Liver (tissue), 9 donors: ENCODE data around the gene PRIMA1. TPM values are rescaled to one million over a fixed set of nuclear protein-coding genes. Genes with fewer than 3 reads are reported as not detected.

ENCODE experiments used
- DNase-seq: peaks from one replicate; pipeline ENCODE4 v3.0.0-alpha.2; 2017; ENCODE audit warnings: low spot score
- H3K27ac ChIP-seq, 2 donors: one replicate each; pipeline ENCODE4 v1.7.0; 2013; ENCODE audit warnings: inconsistent platforms in 2 of 2, low read length in 2 of 2, control low read depth in 1 of 2, low read depth in 1 of 2, mild to moderate bottlenecking in 1 of 2
- H3K27me3 ChIP-seq, 4 donors: one replicate each; pipeline versions ENCODE4 v1.6.1 to v1.7.0; 2013; ENCODE audit warnings: low read length in 3 of 4, inconsistent platforms in 1 of 4, mild to moderate bottlenecking in 1 of 4, moderate library complexity in 1 of 4; ENCODE audit not compliant: control insufficient read depth in 4 of 4, insufficient read depth in 4 of 4
- H3K36me3 ChIP-seq, 4 donors: one replicate each; pipeline versions ENCODE4 v1.6.1 to v1.7.0; 2013; ENCODE audit warnings: low read length in 3 of 4, mild to moderate bottlenecking in 3 of 4, low read depth in 1 of 4, moderate library complexity in 1 of 4; ENCODE audit not compliant: control insufficient read depth in 4 of 4, insufficient read depth in 3 of 4
- H3K4me1 ChIP-seq, 4 donors: one replicate each; pipeline versions ENCODE4 v1.6.1 to v1.7.0; 2013; ENCODE audit warnings: low read length in 3 of 4, mild to moderate bottlenecking in 3 of 4, moderate library complexity in 1 of 4; ENCODE audit not compliant: control insufficient read depth in 4 of 4, insufficient read depth in 4 of 4
- H3K4me3 ChIP-seq, 3 donors: one replicate each; pipeline versions ENCODE4 v1.6.1 to v1.7.0; 2013; ENCODE audit warnings: low read length in 3 of 3, control low read depth in 1 of 3, low read depth in 1 of 3, mild to moderate bottlenecking in 1 of 3
- H3K9ac ChIP-seq, 2 donors: one replicate each; pipeline ENCODE4 v1.7.0; 2013; ENCODE audit warnings: low read length in 2 of 2, mild to moderate bottlenecking in 2 of 2, moderate library complexity in 2 of 2, control low read depth in 1 of 2, low read depth in 1 of 2
- H3K9me3 ChIP-seq, 4 donors: one replicate each; pipeline versions ENCODE4 v1.6.1 to v1.7.0; 2013; ENCODE audit warnings: low read length in 3 of 4; ENCODE audit not compliant: control insufficient read depth in 4 of 4
- EGR1 ChIP-seq, 2 donors: IDR thresholded peaks; 2 replicates each; pipeline ENCODE4 v1.6.1; 2016 to 2018; ENCODE audit warnings: antibody characterized with exemption in 2 of 2, low read depth in 2 of 2
- FOXA1 ChIP-seq: IDR thresholded peaks from 2 replicates; pipeline ENCODE4 v1.6.1; 2016; ENCODE audit warnings: antibody characterized with exemption
- FOXA2 ChIP-seq: IDR thresholded peaks from 2 replicates; pipeline ENCODE4 v1.6.1; 2016; ENCODE audit warnings: antibody characterized with exemption
- GABPA ChIP-seq, 2 donors: IDR thresholded peaks in 1 of 2; conservative IDR thresholded peaks in 1 of 2; 2 replicates each; pipeline ENCODE4 v1.6.1; 2016; ENCODE audit warnings: antibody characterized with exemption in 2 of 2, mild to moderate bottlenecking in 1 of 2, moderate library complexity in 1 of 2
- HNF4A ChIP-seq, 2 donors: conservative IDR thresholded peaks; 2 replicates each; pipeline ENCODE4 v1.6.1; 2016; ENCODE audit warnings: antibody characterized with exemption in 2 of 2, mild to moderate bottlenecking in 2 of 2
- HNF4G ChIP-seq: IDR thresholded peaks from 2 replicates; pipeline ENCODE4 v1.6.1; 2016; ENCODE audit warnings: antibody characterized with exemption
- JUND ChIP-seq, 2 donors: IDR thresholded peaks; 2 replicates each; pipeline ENCODE4 v1.6.1; 2016; ENCODE audit warnings: antibody characterized with exemption in 2 of 2
- NR2F2 ChIP-seq: IDR thresholded peaks from 2 replicates; pipeline ENCODE4 v1.6.1; 2016; ENCODE audit warnings: antibody characterized with exemption
- RAD21 ChIP-seq, 2 donors: IDR thresholded peaks; 2 replicates each; pipeline ENCODE4 v1.6.1; 2016; ENCODE audit warnings: antibody characterized with exemption in 2 of 2, mild to moderate bottlenecking in 2 of 2
- RXRA ChIP-seq, 2 donors: IDR thresholded peaks; 2 replicates each; pipeline ENCODE4 v1.6.1; 2017 to 2018; ENCODE audit warnings: antibody characterized with exemption in 2 of 2, mild to moderate bottlenecking in 1 of 2
- SP1 ChIP-seq: IDR thresholded peaks from 2 replicates; pipeline ENCODE4 v1.6.1; 2018; ENCODE audit warnings: antibody characterized with exemption, mild to moderate bottlenecking
- TAF1 ChIP-seq: conservative IDR thresholded peaks from 2 replicates; pipeline ENCODE4 v1.6.1; 2016; ENCODE audit warnings: antibody characterized with exemption, mild to moderate bottlenecking
- WGBS: extraction: QIAGEN DNeasy Blood & Tissue Kit; methylation state at CpG from one replicate; pipeline ENCODE4 v1.1.7; 2013; 5-methylcytosine and 5-hydroxymethylcytosine counted together
- polyA plus RNA-seq, 2 donors: library from polyadenylated mRNA; stranded (reverse) in 1 of 2; unstranded in 1 of 2; fragments of 200-250 nt in 1 of 2; fragments of >200 nt in 1 of 2; fragmentation: Nextera tagmentation in 1 of 2; extraction: Ambion mirVana in 1 of 2; gene quantifications; one replicate each; pipeline versions ENCODE4 v1.2.1 to v1.2.3, GENCODE V29; 2013 to 2015
- total RNA-seq, 2 donors: library from RNA; depleted of rRNA; stranded (reverse); fragments of >200 nt; gene quantifications; one replicate each; pipeline ENCODE4 v1.2.3, GENCODE V29; 2014
- TF ChIP-seq, protein P1 (sequence below): IDR thresholded peaks from 2 replicates; pipeline ENCODE4 v1.6.1; 2016; ENCODE audit warnings: antibody characterized with exemption
- TF ChIP-seq, protein P2 (sequence below): IDR thresholded peaks from 2 replicates; pipeline ENCODE4 v1.6.1; 2016; ENCODE audit warnings: antibody characterized with exemption, mild to moderate bottlenecking
- TF ChIP-seq, protein P3 (sequence below): IDR thresholded peaks from 2 replicates; pipeline ENCODE4 v1.6.1; 2016; ENCODE audit warnings: antibody characterized with exemption
- TF ChIP-seq, protein P4 (sequence below): fragments of 150-350 bp; IDR thresholded peaks from 2 replicates; pipeline ENCODE4 v1.5.1; 2017; ENCODE audit warnings: improper control_type of control experiment, low read depth, low read length; ENCODE audit not compliant: missing input control
- TF ChIP-seq, protein P5 (sequence below): IDR thresholded peaks from 2 replicates; pipeline ENCODE4 v1.6.1; 2016; ENCODE audit warnings: antibody characterized with exemption
- donor health status: healthy.
- donor health status: healthy.
- donor health status: healthy.
- donor health status: healthy.
- donor health status: healthy.

PRIMA1 gene
- total and polyA plus RNA-seq, 4 donors: 0.08 to 0.38 (median 0.13) TPM; not detected in 1

DNA sequence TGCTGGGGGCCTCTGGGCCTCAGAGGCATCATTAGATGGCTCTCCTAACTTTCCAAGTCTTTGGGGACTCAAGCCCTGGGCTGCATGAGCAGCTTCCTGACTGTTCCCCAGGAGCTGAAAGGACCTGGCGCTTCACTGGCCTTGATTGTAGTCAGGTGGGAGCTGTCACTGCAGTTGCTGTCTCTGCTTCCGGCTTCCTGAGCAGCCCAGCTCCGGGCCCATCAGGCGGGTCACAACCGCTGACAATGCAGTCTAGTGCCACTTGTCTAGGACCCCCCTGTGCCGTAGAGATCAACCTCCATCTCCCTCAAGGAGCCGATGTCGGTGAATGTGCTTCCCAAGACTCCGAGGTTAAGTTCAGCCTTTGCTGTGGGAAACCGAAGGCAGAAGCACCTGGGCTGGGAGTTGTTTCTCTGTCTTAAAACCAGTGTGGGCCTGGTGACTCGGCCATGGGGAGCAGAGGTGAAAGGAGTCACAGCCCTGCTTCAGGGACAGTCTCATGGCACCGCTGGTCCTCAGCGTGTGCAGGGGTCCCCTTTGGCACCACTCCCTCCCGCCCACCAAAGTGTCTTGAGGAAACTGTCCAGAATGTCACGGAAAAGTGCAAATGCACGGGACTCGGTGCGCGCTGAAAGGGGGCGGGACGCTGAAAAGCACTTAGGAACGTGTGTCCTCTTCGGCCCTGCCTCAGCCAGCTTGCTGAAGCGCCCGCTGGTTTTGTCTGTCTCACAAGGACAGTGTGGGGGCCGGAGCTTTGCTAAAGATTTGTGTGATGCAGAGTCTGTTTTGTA is 44.8 kb downstream of the PRIMA1 start:
- Histone ChIP-seq H3K27me3 (peaks cover 0 to 3% (median 0%) of the 10 kb centered on the region in 4 donors), H3K4me1 (no peaks in the 10 kb centered on the region), H3K36me3 (no peaks in the 10 kb centered on the region), H3K9ac (no peak overlapping the region), H3K9me3 (no peaks in the 10 kb centered on the region), H3K27ac (no peak overlapping the region), H3K4me3 (no peak overlapping the region)
- WGBS: 87% methylated on average over 26 of the region's 26 CpGs
- TF ChIP-seq GABPA (IDR thresholded peaks at IDR 0.05 in 1 of 2, conservative IDR thresholded peaks at IDR 0.05 in 1 of 2) (no peak), HNF4G (no peak), JUND (IDR thresholded peaks at IDR 0.05) (no peak), NR2F2 (no peak), EGR1 (IDR thresholded peaks at IDR 0.05; ENCODE audit: low read depth in 2 of 2) (no peak), RXRA (IDR thresholded peaks at IDR 0.05) (no peak)
- TF ChIP-seq, protein P1, sequence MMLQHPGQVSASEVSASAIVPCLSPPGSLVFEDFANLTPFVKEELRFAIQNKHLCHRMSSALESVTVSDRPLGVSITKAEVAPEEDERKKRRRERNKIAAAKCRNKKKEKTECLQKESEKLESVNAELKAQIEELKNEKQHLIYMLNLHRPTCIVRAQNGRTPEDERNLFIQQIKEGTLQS: no peak
- TF ChIP-seq, protein P2, sequence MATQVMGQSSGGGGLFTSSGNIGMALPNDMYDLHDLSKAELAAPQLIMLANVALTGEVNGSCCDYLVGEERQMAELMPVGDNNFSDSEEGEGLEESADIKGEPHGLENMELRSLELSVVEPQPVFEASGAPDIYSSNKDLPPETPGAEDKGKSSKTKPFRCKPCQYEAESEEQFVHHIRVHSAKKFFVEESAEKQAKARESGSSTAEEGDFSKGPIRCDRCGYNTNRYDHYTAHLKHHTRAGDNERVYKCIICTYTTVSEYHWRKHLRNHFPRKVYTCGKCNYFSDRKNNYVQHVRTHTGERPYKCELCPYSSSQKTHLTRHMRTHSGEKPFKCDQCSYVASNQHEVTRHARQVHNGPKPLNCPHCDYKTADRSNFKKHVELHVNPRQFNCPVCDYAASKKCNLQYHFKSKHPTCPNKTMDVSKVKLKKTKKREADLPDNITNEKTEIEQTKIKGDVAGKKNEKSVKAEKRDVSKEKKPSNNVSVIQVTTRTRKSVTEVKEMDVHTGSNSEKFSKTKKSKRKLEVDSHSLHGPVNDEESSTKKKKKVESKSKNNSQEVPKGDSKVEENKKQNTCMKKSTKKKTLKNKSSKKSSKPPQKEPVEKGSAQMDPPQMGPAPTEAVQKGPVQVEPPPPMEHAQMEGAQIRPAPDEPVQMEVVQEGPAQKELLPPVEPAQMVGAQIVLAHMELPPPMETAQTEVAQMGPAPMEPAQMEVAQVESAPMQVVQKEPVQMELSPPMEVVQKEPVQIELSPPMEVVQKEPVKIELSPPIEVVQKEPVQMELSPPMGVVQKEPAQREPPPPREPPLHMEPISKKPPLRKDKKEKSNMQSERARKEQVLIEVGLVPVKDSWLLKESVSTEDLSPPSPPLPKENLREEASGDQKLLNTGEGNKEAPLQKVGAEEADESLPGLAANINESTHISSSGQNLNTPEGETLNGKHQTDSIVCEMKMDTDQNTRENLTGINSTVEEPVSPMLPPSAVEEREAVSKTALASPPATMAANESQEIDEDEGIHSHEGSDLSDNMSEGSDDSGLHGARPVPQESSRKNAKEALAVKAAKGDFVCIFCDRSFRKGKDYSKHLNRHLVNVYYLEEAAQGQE: no peak
- TF ChIP-seq, protein P3, sequence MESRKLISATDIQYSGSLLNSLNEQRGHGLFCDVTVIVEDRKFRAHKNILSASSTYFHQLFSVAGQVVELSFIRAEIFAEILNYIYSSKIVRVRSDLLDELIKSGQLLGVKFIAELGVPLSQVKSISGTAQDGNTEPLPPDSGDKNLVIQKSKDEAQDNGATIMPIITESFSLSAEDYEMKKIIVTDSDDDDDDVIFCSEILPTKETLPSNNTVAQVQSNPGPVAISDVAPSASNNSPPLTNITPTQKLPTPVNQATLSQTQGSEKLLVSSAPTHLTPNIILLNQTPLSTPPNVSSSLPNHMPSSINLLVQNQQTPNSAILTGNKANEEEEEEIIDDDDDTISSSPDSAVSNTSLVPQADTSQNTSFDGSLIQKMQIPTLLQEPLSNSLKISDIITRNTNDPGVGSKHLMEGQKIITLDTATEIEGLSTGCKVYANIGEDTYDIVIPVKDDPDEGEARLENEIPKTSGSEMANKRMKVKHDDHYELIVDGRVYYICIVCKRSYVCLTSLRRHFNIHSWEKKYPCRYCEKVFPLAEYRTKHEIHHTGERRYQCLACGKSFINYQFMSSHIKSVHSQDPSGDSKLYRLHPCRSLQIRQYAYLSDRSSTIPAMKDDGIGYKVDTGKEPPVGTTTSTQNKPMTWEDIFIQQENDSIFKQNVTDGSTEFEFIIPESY: no peak
- DNase-seq: no peak

DNA sequence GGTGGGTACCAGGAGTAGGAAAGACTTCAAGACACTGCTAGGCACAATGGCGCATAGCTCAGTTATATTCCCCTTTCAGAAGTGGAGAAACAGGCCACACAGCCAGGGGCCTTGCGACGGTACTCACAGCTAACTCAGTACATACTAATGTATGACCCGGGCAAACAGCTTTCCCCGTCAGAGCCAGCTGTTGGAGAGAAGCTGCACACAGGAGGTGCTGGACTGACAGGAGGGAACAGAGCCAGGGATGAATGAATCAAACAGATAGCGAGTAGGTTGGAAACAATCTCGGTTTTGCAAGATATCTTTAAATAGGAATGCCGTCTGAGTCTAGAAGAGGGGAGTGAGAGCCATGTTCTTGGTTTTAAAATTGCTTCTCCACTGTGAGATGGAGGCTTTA is 45.5 kb downstream of the PRIMA1 start:
- peaks cover 0 to 3% (median 0%) of the 10 kb centered on the region in 4 donors for H3K27me3 ChIP-seq

More for the DNA sequence above, 45.5 kb downstream of the PRIMA1 start:
- no peak overlapping the region for H3K27ac ChIP-seq
- no peaks in the 10 kb centered on the region for H3K36me3 ChIP-seq
- no peak overlapping the region for H3K4me3 ChIP-seq
- no peaks in the 10 kb centered on the region for H3K9me3 ChIP-seq
- no peaks in the 10 kb centered on the region for H3K4me1 ChIP-seq
- no peak overlapping the region for H3K9ac ChIP-seq
- 82% methylated on average over 8 of the region's 8 CpGs for WGBS
- no peak for DNase-seq
- TF ChIP-seq, protein P4, sequence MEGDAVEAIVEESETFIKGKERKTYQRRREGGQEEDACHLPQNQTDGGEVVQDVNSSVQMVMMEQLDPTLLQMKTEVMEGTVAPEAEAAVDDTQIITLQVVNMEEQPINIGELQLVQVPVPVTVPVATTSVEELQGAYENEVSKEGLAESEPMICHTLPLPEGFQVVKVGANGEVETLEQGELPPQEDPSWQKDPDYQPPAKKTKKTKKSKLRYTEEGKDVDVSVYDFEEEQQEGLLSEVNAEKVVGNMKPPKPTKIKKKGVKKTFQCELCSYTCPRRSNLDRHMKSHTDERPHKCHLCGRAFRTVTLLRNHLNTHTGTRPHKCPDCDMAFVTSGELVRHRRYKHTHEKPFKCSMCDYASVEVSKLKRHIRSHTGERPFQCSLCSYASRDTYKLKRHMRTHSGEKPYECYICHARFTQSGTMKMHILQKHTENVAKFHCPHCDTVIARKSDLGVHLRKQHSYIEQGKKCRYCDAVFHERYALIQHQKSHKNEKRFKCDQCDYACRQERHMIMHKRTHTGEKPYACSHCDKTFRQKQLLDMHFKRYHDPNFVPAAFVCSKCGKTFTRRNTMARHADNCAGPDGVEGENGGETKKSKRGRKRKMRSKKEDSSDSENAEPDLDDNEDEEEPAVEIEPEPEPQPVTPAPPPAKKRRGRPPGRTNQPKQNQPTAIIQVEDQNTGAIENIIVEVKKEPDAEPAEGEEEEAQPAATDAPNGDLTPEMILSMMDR: no peak
- TF ChIP-seq, protein P1: no peak
- TF ChIP-seq RXRA (IDR thresholded peaks at IDR 0.05): no peak
- TF ChIP-seq TAF1: no peak
- TF ChIP-seq, protein P5, sequence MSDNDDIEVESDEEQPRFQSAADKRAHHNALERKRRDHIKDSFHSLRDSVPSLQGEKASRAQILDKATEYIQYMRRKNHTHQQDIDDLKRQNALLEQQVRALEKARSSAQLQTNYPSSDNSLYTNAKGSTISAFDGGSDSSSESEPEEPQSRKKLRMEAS: no peak
- no peak for TF ChIP-seq SP1
- TF ChIP-seq HNF4A (conservative IDR thresholded peaks at IDR 0.05): no peak
- no peak for TF ChIP-seq FOXA2
- no peak for TF ChIP-seq EGR1 (IDR thresholded peaks at IDR 0.05; ENCODE audit: low read depth in 2 of 2)
- no peak for TF ChIP-seq JUND (IDR thresholded peaks at IDR 0.05)
- no peak for TF ChIP-seq FOXA1
- no peak for TF ChIP-seq GABPA (IDR thresholded peaks at IDR 0.05 in 1 of 2, conservative IDR thresholded peaks at IDR 0.05 in 1 of 2)
- no peak for TF ChIP-seq RAD21 (IDR thresholded peaks at IDR 0.05)
- no peak for TF ChIP-seq HNF4G
- TF ChIP-seq NR2F2: no peak
- TF ChIP-seq, protein P2: no peak
